CD4-positive, alpha-beta T cell treated with Interleukin-4 for 1 hour (primary cell): ENCODE data around the gene TLL2.

ENCODE experiments used
- DNase-seq, 2 donors: peaks; one replicate each; pipeline ENCODE4 v3.0.0-alpha.2; 2020 to 2022

The TLL2 gene

DNA sequence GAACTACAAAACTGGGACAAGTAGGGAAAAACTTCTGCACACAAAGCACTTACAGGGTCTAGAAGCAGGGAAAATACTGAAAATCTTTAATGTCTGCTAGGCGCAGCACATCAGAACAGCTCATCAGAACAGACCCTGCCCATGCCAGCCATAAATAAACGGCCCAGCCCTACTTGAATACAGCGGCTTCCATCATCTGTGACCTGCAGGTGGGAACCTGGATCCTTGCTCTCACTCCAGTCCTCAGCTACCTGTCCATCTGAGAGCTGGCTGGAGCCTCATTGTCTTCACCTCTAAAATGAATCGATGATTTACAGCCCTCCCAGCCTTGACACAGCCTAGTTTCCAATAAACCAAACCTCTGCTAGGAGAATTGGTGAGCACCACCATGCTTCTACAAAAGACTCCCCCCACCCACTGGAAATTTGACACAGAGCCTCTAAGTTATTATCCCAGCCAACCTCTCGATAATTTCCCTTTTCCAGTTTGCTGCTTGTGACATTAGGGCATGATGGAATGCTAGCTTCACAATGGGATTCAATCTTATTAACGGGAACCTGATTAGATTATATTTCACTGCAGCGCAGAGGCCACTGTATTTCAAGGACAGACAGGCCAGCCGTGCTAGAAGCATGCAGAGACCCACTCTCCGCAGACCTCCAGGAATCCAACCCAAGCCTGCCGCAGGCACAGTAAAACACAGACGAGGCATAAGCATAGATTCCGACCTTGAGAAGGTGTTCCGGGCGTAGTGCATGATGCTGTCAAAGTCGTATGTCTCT, 93.3 kb downstream of the TLL2 start:
- DNase-seq = no peak

DNA sequence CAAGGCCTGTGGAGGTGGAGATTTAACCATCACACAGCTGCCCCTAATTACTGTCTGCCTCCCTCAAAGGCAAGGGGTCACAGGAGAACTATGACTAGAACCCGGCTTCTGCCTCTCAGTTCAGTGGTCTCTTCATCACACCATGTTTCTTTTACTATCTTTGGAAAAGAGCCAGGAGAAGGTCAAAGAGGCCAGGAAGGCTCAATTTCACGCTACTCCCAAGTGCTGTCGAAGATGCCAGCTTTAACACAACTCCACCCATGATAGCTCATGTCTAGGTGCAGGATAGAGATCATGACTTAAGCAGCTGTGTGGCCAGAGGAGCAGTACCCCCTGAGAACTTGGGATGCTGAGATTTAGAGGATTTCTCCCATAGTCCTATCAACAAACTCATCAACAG, 94.4 kb downstream of the TLL2 start:
- DNase-seq = no peak

DNA sequence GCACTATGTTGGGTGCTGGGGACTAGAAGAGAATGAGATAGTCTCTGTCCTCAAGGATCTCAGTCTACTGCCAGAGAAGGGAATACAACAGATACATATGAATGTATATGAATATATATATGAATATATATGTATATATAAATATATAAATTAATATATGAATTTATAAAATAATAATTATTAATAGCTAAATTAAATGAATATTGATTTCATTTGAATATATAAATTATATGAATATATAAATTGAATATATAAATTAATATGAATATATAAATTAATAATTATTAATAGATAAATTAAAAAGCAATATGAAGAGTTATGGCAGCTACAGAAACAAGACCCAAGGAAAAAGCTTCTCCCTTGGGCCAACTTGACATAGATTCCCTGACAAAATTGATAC, 95.1 kb downstream of the TLL2 start:
- DNase-seq = no peak

DNA sequence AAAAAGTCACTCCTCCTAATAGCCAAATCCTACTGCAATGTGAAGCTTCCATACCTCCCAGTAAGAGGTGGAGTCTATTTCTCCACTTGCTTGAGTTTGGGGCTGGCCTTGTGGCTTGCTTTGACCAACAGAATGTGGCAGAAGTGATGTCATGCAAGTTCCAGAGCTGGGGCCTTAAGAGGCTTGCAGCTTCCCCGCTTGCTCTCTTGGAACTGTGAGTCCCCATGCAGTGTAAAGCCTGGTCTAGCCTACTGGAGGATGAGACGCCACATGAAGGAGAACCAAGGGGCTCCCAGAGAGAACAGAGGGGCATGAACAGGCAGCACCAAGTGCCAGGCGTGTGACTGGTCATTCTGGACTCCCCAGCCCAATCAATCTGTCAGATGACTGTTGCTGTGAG, 96.3 kb downstream of the TLL2 start:
- no peak for DNase-seq

DNA sequence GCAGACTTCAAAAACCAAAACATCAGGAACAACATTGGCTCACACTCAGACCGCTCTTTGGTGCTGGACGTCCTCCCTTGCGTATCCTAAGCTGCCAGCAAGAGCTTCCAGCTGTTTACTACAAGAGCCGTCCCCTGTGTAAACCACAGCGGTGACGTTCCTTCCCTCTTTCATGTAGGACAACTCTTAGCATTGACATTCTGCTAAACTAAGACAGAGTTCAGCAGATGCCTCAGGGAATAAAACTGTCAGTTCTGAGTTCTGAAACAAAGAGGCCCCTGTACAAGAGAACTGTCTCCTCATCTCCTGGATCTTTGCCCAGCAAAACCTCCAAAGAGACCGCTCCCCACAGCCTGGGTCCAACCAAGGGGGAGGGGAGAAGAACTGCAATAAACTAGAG, 97.1 kb downstream of the TLL2 start:
- DNase-seq = no peak

DNA sequence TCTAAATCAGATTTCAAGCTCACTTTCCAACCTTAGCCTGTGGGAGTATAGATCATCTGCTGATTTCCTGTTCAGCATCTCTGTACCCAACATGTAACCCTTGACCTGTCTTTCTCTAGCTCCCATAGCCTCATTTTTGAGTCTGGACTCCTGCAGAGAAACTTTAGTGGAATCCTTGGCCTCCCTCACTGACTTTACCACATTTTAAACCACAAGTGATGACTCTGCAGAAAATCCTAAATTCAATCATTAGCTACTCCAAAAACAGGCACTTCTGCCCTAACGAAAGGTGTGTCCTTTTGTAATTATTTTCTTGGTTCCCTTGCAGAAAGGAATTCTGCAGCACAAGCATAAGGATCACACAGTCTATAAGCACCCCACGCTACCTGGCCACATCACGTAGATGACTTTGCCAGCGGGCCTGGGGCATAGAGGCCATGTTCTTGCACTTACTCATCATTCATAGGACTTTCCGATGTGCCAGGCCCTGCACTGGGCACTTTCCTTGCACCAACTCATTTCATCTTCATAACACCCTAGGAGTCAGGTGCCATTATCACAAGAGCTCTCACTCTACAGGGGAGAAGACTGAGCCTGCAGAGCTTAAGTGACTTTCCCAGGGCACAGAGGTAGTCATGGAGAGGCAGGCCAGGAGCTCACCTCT, 97.7 kb downstream of the TLL2 start:
- DNase-seq = no peak

DNA sequence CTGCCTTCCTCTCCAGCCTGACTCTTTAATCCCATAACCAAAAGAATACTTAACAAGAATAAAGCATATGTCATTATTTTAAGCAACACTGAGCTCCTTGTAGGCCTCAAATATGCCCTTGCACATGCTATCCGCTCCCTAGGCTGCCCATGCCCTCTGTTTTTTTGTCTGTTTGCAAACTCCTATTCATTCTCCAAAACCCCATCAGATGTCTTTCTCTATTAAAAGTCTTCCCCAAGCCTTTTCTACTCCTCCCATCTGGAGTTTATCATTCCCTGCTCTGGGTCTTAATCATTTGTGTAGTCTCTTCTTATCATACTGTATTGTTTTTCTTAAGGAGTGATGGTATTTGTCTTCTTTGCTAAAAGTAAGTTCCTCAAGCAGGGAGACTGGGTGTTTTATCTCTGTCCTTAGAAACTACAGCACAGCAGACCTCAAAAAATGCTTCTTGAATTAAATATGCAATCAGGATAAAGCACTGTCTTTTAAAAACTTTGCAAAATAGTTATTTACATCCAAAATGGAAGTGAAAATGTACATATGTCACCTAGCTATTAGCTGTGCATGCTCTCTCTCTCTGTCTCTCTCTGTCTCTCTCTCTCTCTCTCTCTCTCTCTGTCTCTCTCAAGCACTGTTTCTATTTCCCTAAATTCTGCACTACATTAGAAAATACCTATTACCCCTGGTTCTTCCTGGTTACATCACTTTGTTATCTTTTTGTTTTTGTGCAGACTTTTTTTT, 98.4 kb downstream of the TLL2 start:
- no peak for DNase-seq

DNA sequence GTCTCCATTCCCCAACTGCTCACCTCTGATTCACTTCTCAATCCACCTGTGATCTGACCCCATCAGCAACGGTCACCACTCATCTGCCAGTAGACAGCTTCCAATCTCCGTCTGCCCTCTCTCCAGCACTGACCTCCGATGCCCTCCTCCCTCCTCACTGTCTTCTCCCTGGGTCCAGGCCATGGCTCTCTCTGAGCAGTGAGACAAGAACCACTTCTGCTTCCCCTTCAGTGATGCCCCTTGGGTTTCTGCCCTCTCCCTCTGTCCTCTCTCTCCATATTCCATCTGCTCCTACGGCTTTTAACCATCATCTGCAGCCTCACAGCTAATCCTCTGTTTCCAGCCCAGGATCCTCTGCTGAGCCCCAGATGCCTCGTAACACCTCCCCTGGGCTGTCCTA, 99.4 kb downstream of the TLL2 start:
- DNase-seq = no peak

DNA sequence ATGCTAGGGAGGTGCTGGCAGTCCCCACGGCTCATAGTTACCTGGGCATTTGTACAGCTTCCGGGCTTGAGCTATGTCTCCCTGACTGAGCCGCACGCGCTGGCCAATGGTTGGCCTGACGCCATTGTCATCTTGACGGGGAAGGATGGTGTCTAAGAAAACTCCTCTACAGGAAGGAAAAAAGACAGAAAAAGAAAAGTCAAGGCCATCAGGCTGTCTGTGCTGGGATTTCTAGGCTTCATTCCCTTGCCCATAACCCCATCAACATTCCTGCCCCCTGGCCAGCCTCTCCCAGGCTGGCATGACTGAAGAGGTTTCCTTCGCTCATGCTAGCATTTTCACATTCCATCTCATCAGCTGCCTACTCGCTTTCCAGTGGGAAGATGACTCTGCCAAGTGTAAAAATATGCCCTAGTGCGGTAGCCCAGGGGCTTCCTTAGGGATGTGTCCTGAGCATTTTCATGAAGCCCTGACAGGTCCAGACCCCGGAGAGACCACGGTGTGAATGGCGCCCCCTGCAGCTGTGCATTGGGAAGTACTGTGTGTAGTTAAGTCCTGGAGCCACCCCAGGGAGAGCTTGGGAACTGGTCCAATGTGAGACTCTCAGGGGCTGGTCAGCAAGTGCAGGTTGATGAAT, 100.5 kb downstream of the TLL2 start:
- no peak for DNase-seq

DNA sequence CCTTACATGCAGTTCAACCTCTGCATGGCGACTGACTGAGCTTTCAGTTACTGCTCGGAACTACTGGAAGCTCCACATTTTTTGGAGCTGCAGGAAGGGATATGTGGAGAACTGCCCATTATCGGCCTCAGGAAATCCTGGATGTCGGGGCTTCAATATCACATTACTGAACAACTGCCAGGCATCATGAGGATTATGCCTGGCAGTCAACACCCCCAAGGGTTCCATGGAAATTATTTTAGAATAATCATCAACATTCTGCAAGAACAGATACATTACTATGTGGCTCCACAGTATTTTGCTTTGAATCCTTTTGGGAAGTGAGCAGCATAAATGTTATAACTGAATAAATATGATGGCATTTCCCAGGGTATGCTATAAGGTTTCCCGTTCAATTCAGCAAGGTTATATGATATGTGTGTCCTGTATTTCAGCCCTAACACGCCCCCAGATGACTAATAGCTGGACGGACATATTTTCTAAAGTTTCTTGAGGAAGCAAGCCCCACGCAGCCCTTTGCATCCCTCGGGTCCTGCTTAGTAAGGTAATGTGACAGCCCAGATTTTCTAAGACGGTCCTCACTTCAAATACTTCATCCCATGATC, 101.9 kb downstream of the TLL2 start:
- DNase-seq = no peak

DNA sequence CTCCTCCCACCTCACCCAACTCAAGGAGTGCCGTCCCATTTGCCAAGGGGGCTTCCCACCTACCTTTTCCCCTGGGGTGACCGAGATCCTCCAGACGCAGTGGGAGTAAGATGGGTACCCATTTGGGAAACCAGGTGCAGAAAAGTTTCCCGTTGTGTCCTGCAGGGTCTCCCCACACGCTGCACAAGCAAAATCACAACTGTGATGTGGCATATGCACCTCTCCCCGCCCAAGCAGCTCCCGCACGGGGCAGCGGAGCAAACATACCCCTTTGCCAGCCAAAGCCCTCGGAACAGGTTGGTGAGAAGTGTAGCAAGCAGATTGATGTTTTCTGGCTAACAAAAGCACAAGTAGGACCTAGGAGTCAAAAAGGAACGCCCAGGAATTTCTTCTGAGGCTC, 103.4 kb downstream of the TLL2 start:
- no peak for DNase-seq

DNA sequence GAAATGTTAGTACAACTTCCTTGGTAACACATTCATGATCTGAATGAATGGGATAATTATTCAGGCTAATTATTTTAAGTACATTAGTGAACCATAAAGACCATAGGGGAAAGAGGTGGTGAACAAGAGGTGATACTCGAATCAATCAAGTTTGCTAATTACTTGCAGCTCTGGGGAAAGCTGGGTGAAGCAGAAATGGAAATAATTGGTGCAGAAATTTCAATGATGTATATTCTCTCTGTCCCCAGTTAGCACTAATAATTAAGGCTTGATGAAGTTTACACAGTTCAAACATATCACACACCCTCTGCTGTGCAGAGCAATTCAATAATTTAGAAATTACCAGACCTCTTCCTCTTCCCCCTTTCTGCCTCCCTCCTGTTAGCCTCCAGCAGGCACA, 105.5 kb downstream of the TLL2 start:
- DNase-seq = no peak

DNA sequence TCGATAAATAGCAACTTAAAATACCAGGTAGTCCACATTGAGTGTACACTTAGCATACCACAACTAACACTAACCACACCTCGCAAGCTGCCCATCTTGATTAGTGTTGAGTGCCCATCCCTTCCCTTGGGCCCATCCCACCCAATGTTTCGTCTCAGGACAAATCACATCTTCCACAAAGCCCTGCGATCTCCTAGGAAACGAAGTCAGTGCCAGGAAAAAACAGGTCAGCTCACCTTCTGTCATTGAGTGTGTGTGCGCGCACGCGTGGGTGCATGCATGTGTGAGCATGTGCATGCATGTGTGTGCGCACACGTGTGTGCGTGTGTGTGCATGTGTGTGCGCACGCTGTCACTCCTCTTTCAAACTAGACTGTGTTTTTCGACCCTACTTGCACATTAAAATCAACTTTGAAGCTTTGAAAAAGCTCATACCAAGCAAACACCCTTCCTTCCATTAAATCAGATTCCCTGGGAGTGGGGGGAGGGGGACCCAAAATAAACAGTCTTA, 106.1 kb downstream of the TLL2 start:
- no peak for DNase-seq

DNA sequence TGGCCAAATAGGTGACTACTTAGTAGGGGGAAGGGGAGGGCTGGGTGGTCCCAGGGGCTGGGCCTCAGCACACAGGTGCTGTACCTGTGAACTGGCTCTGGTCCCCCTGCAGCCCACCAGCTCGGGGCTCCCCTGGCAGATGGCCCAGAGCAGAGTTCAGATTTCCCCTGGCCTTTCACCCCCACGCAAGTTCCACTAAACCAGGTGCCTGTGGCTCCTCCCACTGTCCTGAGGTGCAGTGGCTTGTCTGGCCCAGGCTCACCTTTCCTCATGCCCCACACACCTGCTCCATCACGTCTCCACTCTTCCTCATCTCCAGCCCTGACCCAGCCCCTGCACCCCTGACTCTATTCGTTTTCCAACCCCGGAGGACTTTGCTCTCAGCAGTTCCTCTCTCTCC, 107.6 kb downstream of the TLL2 start:
- DNase-seq = no peak

DNA sequence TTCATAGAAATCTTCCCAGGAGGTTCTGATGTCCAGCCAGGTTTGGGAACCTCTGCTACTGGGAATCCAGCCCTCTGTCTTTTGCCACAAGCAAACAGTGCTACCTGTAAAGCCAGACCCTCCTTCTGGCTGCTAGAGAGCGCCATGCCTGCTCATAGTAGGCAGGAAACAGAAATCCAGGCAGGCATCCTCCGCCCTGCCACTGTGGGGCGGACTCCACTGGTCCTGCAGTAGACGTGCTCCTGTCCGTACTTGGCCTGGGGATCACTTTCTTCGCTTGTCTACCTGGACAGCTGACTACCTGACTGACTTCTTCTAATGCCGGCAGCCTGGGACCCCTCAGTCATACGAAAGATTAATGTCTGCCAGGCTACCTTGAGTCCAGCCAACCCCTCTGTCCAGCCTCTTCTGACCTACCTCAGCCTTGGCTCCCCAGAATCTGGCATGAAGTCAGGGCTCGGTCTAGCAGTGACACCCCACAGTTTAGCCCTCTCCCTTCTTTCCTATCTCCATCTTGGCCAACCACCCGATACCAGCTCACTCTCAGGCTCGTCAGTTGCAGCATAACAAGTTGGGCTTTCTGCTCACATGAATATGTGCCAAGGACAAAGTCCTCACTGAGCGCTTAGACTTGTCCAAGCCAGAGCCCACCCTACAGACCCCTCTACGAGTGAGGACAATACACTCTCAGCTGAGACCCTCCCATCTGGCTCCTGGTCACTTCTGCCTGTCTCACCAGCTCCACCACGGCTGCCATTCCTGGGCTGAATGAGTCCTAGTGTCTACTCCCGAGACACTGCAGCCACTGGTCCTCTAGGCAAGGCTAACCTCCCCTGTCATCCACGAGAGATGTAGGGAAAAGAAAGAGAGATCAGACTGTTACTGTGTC, 111.1 kb downstream of the TLL2 start:
- DNase-seq = no peak

DNA sequence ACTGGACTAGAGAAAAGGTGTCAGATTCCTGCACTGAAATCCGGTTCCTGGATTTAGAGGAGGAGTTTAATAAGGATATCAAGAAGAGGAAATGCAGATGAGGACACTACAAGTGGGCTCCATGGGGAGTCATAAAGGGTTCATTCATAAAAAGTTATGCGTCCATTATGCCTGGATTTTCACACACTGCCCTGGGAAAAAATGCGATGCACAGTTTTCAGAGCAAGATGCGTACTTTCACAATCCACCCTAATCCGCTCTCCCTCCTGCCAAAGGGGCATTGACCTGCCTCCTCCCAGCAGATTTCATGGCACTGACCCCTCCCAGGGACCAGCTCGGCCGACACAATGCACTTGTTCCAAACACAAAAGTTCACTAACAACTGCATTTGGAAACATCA, 112.7 kb downstream of the TLL2 start:
- no peak for DNase-seq

DNA sequence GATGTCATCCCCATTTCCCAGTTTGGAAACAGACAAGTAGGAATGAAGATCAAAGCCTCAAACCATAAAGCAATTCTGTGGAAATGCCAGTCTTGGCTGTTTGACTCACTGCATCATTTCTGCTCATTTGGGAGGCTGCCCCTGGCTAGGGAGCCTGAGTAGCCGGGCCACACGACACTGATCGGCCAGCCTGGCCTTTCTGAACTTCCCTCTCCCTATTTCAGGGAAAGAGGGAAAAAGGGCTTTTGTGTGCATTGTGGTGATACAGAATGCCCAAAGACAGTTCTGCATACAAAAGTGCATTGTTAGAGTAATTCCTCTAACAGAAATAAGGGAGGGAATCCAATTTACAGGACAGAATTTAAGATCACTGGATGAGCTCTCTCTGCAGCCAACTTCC, 113.3 kb downstream of the TLL2 start:
- no peak for DNase-seq

DNA sequence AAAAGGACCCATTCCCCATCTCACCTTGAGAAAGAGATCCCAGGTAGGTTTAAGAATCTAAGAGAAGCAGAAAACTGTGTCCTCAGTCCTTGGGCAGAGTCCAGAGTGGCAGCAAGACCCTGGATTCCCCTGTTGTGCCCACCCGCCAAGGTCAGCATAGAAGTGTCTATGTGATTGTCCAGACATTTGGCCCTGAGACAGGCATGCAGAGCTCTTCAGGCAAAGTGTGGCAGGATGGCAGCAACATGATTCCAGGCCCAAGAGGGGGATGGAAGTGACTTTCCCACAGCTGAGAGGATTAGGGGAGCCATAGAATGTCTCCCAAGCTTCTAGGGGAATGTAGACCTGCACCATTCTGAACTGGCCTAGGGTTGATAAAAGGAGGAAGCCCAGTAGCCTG, 115.8 kb downstream of the TLL2 start:
- no peak for DNase-seq

DNA sequence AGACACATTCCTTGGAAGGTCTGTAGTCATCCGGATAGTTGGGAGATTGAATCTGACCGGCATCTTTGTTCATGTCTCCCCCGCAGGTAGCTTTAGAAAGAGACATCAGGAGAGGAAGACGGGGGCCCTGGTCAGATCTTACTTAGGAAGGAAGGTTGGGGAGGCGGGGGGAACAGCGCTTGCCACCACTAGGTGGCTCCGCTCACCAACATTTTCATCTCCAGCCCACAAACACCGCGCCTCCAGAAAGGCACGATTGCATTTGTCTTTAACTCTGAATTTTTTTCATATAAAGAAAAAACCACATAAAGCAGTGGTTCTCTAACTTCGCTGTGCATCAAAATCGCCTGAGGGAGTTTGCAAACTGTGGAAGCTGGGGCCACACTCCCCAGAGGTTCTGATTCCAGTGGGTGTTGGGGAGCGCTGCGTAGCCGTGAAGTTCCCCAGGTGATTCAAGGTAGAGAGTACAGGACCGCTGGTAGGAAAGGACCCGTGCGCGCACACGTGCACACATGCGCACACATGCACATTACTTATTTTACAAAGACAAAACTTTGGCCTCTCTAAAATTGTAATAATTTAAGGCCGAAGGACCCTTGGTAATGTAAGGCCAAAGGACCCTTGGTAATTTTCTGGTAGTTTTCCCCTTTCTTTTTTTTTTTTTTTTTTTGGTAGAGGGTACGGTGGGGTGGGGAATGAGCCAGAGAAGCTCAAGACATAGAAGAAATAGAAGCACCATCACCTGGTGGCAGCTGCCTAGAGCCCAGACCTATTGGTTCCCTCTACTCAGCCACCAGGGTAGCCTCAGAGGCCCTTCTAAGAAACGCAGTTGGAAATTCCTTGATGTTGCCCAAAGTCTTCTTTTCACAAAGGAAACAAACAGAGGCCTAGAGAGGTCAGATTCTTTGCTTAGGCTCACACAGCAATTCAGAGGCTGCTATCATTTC, 117.5 kb downstream of the TLL2 start:
- peak; percentile 49 to 68 for DNase-seq

DNA sequence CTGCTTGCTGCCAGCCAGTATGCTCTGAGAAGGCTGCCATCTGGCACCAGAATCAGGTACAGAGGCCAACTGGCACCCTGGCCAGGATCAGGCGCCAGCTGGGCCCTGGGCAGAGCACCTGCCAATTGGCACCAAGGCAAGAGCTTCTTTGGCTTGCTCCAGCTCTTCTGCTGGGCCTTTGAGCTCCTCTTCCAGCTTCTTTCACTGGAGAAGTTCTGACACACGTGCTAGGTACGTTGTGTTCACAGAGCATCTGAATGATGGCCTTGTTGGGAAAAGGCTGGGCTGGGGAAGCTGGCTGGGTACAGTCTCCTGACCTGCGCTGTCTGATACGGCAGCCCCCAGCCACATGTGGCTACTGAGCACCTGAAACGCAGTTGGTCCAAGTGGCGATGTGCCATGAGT, 123.3 kb downstream of the TLL2 start:
- no peak for DNase-seq

DNA sequence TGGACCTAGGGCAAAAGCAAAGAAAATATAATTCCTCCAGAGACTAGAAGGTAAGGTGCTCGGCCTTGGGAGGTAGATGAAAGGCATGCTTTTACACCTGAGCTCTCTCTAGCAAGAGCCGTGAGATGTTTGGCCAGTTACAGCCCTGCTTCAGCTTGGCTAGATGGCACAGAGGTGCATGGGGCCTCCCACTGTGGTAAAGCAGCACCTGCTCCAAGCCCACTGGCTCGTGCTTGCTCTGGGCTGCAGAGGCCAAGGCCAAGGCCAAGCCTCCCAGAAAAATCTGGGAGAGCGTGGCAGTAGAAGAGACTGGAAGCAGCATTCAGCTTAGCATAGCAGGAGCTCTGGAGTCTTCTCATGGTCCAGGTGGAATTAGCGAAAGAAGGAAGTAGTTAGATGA, 123.9 kb downstream of the TLL2 start:
- no peak for DNase-seq
